C4-2B (cell line): ENCODE measurements around the gene SMIM22.

ENCODE experiments used
- H3K27ac ChIP-seq: fragments of 450-650 bp; 2 replicates; pipeline ENCODE4 v1.5.1; 2017
- CTCF ChIP-seq: fragments of 450-650 bp; conservative IDR thresholded peaks from 2 replicates; pipeline ENCODE4 v1.5.1; 2017; ENCODE audit warnings: mild to moderate bottlenecking
- ZFX ChIP-seq: fragments of 450-650 bp; IDR thresholded peaks from 2 replicates; pipeline ENCODE4 v1.6.1; 2017

The SMIM22 gene

DNA sequence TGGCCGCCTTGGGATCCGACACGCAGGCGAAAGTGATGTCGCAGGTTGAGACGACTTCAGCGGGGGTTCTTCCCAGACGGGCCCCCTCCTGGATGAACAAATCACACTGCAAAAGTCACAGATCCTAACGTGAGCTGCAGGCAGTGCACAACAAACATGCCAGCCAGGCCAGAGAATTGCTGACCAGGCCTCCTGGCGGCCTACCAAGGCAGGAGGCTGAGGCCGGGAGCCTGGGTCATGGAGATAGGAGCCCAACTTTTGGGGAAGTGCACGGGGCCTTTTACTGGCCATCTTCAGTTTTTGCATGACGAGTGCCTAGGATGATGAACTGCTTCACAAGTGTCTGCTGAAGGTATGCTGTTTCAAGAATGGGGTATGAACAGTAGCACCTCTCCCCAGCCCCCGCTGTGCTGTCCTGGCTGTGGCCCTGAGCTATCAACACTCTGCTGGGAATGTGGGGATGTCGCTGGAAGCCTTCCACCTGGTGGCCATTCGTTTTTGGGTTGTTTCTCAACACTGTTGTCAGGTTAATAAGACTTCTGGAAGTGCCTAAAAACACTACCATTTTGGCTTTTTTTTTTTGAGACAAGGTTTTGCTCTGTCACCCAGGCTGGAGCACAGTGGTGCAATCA is 19.5 kb downstream of the SMIM22 start:
- TF ChIP-seq ZFX (no peak), CTCF (no peak)

DNA sequence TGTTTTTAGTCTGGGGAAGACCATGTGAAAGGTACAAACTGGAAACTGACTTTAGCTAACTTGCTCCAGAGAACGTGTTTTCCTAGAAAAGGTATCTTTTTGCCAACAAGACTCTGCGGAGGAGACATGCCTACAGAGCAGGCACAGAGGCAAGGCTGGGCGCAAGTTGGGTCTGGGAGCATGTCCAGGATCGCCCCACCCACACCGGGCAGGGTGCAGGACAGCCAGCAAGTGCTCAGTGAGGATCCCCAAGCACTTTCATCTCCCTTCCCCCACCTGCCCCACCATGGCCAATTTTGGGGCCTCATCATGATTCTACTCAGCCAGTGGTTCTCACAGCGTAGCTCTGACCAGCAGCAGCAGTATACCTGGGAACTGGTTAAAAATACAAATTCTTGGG is 25.5 kb downstream of the SMIM22 start:
- H3K27ac ChIP-seq = no peak overlapping the region
- TF ChIP-seq ZFX (no peak), CTCF (no peak)

More for the DNA sequence above, 19.5 kb downstream of the SMIM22 start:
- H3K27ac ChIP-seq = no peak overlapping the region

DNA sequence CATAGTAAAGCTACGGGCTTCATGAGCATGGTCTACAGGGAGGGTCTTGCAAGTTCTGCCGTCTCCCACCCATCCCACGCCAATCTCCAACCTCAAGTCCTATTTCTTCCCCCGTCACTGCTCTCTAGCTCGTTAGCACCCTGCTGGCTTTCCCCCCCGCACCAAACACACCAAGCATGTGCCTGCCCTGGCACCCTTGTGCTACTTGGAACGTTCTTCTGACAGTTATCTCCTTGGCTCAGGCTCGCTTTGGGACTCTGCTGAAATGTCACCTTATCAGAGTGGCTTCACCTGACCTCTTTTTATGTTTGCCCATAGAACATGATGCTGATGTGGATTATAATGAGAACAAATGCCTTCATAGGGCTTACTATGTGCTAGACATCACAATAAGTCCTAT is 30.0 kb downstream of the SMIM22 start:
- TF ChIP-seq ZFX (no peak), CTCF (no peak)
- no peak overlapping the region for H3K27ac ChIP-seq

DNA sequence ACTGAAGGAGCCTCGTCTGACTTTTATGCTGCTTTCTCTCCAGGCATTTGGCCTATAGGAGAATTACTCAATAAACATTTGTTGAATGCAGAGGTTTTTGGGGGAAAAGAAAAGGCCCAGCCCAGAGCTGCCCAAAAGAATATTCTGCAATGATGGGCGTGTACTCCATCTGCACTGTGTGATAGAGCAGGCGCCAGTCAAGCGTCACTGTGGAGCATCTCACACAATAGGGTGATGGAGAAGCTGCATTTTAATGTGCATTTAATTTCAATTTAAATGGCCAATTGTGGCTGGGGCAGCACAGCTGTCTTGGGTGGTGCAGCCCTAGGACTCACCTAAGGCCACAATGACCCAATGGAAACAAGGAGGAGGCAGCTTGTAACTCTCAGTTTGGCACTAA is 31.4 kb downstream of the SMIM22 start:
- no peak overlapping the region for H3K27ac ChIP-seq
- no peak for TF ChIP-seq ZFX
- no peak for TF ChIP-seq CTCF

DNA sequence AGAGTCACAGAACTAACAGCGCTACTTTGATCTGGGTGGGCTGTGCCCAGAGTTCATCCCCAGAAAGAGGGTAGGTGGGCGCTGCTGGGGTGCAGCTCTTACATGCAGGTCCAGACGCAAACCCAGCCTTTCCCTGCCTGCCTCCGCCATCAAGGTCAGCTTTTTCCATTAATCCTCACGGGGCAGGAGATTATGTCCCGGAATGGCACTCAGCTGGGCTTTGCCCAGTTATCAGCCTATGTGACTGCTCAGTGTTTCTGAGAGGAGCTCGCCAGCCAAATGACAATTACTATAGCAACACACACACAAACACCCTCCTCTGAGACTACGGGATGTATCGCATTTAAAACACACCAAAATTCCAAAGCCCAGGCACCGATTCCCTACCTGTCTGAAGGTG is 31.8 kb downstream of the SMIM22 start:
- no peak overlapping the region for H3K27ac ChIP-seq
- no peak for TF ChIP-seq CTCF

DNA sequence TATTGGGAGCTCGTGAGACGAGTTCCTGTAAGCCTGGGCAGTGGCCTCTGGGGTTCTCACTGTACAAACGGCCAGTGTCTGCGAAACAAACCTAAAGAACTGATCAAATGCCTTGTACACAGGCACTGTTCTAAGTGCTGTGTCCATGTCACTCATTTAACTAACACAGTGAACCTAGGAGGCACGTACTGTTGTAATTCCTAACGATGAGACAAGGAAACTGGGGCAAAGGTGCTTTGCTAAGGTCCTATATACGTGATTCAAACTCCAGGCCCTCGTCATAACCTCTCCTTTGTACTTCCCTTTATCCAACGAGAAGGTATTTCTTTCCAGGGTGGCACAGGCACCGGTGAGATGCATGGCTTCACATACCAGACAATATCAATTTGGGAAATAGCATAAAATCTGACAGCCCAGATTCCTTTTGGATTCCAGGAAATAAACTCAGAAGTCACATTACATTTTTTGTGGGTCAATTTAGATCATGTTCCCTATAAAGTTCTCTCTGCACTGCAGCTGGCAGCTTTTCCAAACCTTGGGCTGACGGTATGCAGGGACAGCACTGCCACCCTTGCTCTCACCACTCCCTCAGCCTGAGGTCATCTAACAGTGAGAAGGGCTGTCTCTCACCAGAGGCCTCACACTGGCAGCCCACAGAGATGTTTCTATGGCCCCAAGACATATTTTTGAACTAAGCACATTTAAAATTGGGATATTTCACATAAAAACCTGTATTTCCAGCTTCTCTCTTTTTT is 33.6 kb downstream of the SMIM22 start:
- no peak overlapping the region for H3K27ac ChIP-seq
- no peak for TF ChIP-seq CTCF
- no peak for TF ChIP-seq ZFX

DNA sequence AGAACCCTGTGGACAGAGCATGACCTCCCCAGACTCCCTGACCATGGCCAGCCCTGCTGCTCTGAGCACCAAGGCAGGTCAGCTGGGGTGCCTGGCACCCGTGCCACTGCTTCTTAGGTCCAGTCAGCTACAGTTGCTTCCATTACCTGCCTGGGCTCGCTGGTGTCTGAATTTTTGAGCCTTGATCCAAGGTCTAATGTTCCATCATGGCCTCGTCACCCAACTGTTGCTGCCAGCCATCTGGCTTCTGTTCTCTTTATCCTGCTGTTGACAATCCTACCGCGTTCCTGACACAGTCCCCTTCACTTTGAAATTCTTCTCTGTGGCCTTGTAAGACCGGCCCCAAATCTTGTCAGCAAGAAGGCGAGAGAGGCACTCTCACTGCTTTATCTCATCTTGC is 35.2 kb downstream of the SMIM22 start:
- TF ChIP-seq CTCF (no peak), ZFX (no peak)
- no peak overlapping the region for H3K27ac ChIP-seq
